Vagina (tissue), 2 donors: ENCODE results near the gene MT1E. TPM values are rescaled to one million over a fixed set of nuclear protein-coding genes. Genes with fewer than 3 reads are reported as not detected.
"Not testable (repeated sequence)": the region's sequence is repeated elsewhere in the genome, so short reads cannot be mapped to it uniquely, and the experiment has no call there.

Experiments
- DNase-seq, 2 donors: peaks; one replicate each; pipeline ENCODE4 v3.0.0-alpha.2; 2017; ENCODE audit errors: extremely low spot score in 2 of 2
- H3K27ac ChIP-seq: fragments of 200-600 bp; sonication (generic); one replicate; pipeline ENCODE4 v1.5.1; 2019
- H3K27me3 ChIP-seq: fragments of 200-600 bp; sonication (generic); one replicate; pipeline ENCODE4 v1.5.1; 2019
- H3K36me3 ChIP-seq, 2 donors: fragments of 200-600 bp; sonication (generic); one replicate each; pipeline ENCODE4 v1.5.1; 2017 to 2019
- H3K4me1 ChIP-seq: fragments of 200-600 bp; sonication (generic); one replicate; pipeline ENCODE4 v1.5.1; 2019
- H3K4me3 ChIP-seq, 2 donors: fragments of 200-600 bp; sonication (generic); 1 replicate in 1 of 2; 2 replicates in 1 of 2; pipeline ENCODE4 v1.5.1; 2016 to 2019
- H3K9me3 ChIP-seq: fragments of 200-600 bp; sonication (generic); one replicate; pipeline ENCODE4 v1.5.1; 2019
- POLR2A ChIP-seq, 2 donors: fragments of 450-650 bp; IDR thresholded peaks; one replicate each; pipeline ENCODE4 v1.6.1; 2017; ENCODE audit warnings: antibody characterized with exemption in 2 of 2, mild to moderate bottlenecking in 2 of 2, moderate library complexity in 2 of 2
- POLR2AphosphoS5 ChIP-seq, 2 donors: sonication (generic); formaldehyde crosslinking; IDR thresholded peaks; one replicate each; pipeline ENCODE4 v1.9.0; 2017; ENCODE audit warnings: antibody characterized with exemption in 2 of 2, mild to moderate bottlenecking in 2 of 2, low read depth in 1 of 2; ENCODE audit not compliant: insufficient read depth in 1 of 2
- intact Hi-C: fragments of 100-400 bp; cut with DNase I; formaldehyde crosslinking; loops from one replicate; pipeline ENCODE4 v1.15.1; 2023
- total RNA-seq: library from RNA; depleted of rRNA; stranded (reverse); fragments of >200 nt; gene quantifications from one replicate; pipeline ENCODE4 v1.2.3, GENCODE V29; 2016
- TF ChIP-seq, protein P1 (sequence below), 3 experiments: fragments of 450-650 bp in 2 of 3; fragments of 200-600 bp in 1 of 3; sonication (generic) in 1 of 3; IDR thresholded peaks; one replicate each; pipeline ENCODE4 v1.5.1; 2017 to 2019; ENCODE audit warnings: antibody characterized with exemption in 3 of 3, mild to moderate bottlenecking in 2 of 3, moderate library complexity in 2 of 3

Gene MT1E
- total RNA-seq, 1 donor from 2014 or later, result 564 TPM

DNA sequence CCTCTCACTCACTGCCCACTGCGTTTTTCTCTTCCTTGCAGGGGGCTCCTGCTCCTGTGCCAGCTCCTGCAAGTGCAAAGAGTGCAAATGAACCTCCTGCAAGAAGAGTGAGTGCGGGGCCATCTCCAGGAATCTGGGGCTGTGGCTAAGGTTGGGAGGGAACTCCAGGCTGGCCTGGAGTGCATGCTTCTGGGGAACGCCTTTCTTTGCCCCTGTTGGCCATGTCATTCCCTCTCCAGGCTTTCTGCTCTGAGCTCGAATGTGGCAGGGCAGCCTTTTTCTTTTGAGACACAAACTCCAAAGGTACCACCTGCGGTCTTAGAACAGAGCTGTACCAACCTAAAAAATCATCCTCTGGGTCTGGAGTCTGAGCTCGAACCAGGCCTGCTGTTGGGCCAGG is 7.4 kb upstream of the MT1E start:
- TF ChIP-seq POLR2AphosphoS5 (IDR thresholded peaks at IDR 0.05; ENCODE audit: insufficient read depth in 1 of 2, low read depth in 1 of 2), result no peak
- TF ChIP-seq, protein P1, sequence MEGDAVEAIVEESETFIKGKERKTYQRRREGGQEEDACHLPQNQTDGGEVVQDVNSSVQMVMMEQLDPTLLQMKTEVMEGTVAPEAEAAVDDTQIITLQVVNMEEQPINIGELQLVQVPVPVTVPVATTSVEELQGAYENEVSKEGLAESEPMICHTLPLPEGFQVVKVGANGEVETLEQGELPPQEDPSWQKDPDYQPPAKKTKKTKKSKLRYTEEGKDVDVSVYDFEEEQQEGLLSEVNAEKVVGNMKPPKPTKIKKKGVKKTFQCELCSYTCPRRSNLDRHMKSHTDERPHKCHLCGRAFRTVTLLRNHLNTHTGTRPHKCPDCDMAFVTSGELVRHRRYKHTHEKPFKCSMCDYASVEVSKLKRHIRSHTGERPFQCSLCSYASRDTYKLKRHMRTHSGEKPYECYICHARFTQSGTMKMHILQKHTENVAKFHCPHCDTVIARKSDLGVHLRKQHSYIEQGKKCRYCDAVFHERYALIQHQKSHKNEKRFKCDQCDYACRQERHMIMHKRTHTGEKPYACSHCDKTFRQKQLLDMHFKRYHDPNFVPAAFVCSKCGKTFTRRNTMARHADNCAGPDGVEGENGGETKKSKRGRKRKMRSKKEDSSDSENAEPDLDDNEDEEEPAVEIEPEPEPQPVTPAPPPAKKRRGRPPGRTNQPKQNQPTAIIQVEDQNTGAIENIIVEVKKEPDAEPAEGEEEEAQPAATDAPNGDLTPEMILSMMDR (IDR thresholded peaks at IDR 0.05), result no peak
- TF ChIP-seq POLR2A (IDR thresholded peaks at IDR 0.05), result no peak
- Histone ChIP-seq H3K4me3 (peak overlapping the region in 1 of 2 donors; percentile 52), H3K27ac (no peak overlapping the region), H3K9me3 (no peaks in the 10 kb centered on the region), H3K27me3 (no peaks in the 10 kb centered on the region), H3K36me3 (no peaks in the 10 kb centered on the region), H3K4me1 (peaks cover 17% of the 10 kb centered on the region)
- intact Hi-C loops, result no loop called here
- DNase-seq, result no peak

DNA sequence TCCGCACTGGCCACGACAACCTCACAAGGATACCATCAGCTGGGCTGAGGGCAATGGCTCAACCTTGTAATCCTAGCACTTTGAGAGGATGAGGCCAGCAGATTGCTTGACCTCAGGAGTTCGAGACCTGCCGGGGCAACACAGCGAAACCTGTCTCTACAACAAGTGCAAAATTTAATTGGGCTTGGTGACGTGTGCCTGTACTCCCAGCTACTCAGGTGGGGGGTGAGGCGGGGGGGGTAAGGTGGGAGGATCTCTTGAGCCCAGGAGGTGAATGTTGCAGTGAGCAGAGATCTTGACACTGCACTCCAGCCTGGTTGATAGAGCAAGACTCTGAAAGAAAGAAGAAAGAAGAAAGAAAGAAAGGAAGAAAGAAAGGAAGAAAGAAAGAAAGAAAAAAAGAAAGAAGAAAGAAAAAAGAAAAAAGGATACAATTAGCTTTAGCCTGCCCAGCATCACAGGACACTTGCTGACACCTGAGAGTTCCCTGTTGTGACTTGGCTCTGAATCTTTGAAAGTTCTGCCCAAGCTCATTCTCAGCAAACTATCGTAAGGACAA is 5.2 kb upstream of the MT1E start:
- Histone ChIP-seq H3K27me3 (no peaks in the 10 kb centered on the region), H3K4me3 (no peak overlapping the region), H3K27ac (no peak overlapping the region), H3K36me3 (no peaks in the 10 kb centered on the region), H3K4me1 (peaks cover 22% of the 10 kb centered on the region), H3K9me3 (no peaks in the 10 kb centered on the region)
- no peak for DNase-seq
- TF ChIP-seq, protein P1 (IDR thresholded peaks at IDR 0.05), result no peak
- TF ChIP-seq POLR2A (IDR thresholded peaks at IDR 0.05) (no peak), POLR2AphosphoS5 (IDR thresholded peaks at IDR 0.05; ENCODE audit: insufficient read depth in 1 of 2, low read depth in 1 of 2) (no peak)
- intact Hi-C loops, result no loop called here

DNA sequence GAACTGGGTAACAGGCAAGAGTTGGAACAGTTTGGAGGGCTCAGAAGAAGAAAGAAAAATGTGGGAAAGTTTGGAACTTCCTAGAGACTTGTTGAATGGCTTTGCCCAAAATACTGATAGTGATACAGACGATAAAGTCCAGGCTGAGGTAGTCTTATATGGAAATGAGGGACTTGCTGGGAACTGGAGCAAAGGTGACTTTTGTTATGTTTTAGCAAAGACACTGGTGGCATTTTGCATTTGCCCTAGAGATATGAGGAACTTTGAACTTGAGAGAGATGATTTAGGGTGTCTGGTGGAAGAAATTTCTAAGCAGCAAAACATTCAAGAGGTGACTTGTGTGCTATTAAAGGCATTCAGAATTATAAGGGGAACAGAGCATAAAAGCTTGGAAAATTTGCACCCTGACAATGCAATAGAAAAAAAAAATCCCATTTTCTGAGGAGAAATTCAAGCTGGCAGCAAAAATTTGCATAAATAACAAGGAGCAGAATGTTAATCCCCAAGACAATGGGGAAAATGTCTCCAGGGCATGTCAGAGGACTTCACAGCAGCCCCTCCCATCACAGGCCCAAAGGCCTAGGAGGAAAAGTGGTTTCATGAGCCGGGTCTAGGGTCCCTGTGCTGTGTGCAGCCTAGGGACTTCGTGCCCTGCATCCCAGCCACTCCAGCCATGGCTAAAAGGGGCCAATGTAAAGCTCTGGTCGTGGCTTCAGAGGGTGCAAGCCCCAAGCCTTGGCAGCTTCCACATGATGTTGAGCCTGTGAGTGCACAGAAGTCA is 3.7 kb upstream of the MT1E start:
- intact Hi-C loops, H3K27ac ChIP-seq, H3K27me3 ChIP-seq: not testable (repeated sequence)

DNA sequence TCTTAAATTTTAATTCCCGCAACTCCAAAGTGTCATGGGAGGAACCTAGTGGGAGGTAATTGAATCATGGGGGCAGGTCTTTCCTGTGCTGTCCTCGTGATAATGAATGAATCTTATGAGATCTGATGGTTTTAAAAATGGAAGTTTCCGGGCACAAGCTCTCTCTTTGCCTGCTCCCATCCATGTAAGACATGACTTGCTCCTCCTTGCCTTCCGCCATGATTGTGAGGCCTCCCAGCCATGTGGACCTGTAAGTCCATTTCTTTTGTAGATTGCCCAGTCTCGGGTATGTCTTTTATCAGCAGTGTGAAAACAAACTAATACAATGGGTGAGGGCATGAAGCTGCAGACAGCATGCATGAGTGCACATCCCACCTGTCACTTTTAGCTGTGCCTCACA is 2.4 kb upstream of the MT1E start:
- intact Hi-C loops, result not testable (repeated sequence)

More for the DNA sequence above, 3.7 kb upstream of the MT1E start:
- peaks cover 28% of the 10 kb centered on the region for H3K4me1 ChIP-seq
- not testable (repeated sequence) for DNase-seq, H3K4me3 ChIP-seq, H3K9me3 ChIP-seq, H3K36me3 ChIP-seq

DNA sequence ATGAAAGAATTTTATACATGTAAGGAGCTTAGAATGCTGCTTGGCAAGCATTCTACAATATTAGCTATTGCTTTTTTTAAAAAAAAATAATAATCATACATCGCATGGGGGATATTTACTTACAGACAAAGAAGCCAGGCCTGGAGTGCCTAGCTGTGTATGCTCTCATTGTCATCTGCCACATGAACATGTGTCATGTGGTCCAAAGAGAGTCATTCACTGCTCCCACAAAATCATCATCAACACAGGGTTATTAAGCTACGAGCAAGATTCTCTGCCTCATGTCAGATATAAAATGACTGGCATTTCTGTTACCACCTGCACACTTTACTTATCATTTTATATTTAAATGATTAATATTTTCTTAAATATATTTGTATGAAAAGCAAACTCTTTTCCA is 1.9 kb upstream of the MT1E start:
- H3K36me3 ChIP-seq, result no peaks in the 10 kb centered on the region
- DNase-seq, result no peak
- H3K27me3 ChIP-seq, result no peaks in the 10 kb centered on the region
- H3K4me1 ChIP-seq, result peaks cover 17% of the 10 kb centered on the region
- intact Hi-C loops, result loop anchor here (2.0 kb wide), 1 partner anchor 13 kb away; no protein-coding TSS in a partner anchor
- H3K27ac ChIP-seq, result no peak overlapping the region
- TF ChIP-seq POLR2A (IDR thresholded peaks at IDR 0.05) (no peak), POLR2AphosphoS5 (IDR thresholded peaks at IDR 0.05; ENCODE audit: insufficient read depth in 1 of 2, low read depth in 1 of 2) (no peak)
- TF ChIP-seq, protein P1 (IDR thresholded peaks at IDR 0.05), result no peak
- H3K9me3 ChIP-seq, result no peaks in the 10 kb centered on the region
- H3K4me3 ChIP-seq, result no peak overlapping the region

More for the DNA sequence above, 2.4 kb upstream of the MT1E start:
- H3K4me3 ChIP-seq, H3K36me3 ChIP-seq, H3K27me3 ChIP-seq, H3K9me3 ChIP-seq, H3K27ac ChIP-seq, DNase-seq: not testable (repeated sequence)
- H3K4me1 ChIP-seq, result peaks cover 19% of the 10 kb centered on the region
